ENCODE measurements around the gene ANAPC2. TPM values are rescaled to one million over a fixed set of nuclear protein-coding genes. Genes with fewer than 3 reads are reported as not detected.

The ANAPC2 gene
- total RNA-seq, 1 donor from 2014 or later, result 39.2 TPM

DNA sequence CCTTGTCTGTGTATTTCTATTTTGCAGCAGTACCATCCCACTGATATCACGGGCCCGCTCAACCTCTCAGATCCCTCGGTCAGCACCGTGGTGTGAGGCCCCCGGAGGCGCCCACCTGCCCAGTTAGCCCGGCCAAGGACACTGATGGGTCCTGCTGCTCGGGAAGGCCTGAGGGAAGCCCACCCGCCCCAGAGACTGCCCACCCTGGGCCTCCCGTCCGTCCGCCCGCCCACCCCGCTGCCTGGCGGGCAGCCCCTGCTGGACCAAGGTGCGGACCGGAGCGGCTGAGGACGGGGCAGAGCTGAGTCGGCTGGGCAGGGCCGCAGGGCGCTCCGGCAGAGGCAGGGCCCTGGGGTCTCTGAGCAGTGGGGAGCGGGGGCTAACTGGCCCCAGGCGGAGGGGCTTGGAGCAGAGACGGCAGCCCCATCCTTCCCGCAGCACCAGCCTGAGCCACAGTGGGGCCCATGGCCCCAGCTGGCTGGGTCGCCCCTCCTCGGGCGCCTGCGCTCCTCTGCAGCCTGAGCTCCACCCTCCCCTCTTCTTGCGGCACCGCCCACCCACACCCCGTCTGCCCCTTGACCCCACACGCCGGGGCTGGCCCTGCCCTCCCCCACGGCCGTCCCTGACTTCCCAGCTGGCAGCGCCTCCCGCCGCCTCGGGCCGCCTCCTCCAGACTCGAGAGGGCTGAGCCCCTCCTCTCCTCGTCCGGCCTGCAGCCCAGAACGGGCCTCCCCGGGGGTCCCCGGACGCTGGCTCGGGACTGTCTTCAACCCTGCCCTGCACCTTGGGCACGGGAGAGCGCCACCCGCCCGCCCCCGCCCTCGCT lies 20.4 kb downstream of the ANAPC2 start:
- Histone ChIP-seq H3K79me2 (ENCODE audit: insufficient read depth, low read length) (no peaks in the 10 kb centered on the region), H3K9ac (ENCODE audit: low read length) (no peak overlapping the region), H3K9me3 (ENCODE audit: insufficient read depth, low read depth, low read length) (no peaks in the 10 kb centered on the region), H3K27me3 (ENCODE audit: insufficient read depth, low read length) (peaks cover 43% of the 10 kb centered on the region), H3K4me3 (ENCODE audit: insufficient read depth, low read depth, low read length) (no peak overlapping the region), H3K27ac (ENCODE audit: low read depth, low read length) (no peak overlapping the region), H3K4me2 (ENCODE audit: low read length) (no peak overlapping the region), H2AFZ (ENCODE audit: low read depth, low read length) (no peak overlapping the region), H4K20me1 (ENCODE audit: insufficient read depth, low read length) (no peaks in the 10 kb centered on the region), H3K36me3 (ENCODE audit: insufficient read depth, low read length) (no peaks in the 10 kb centered on the region), H3K4me1 (ENCODE audit: insufficient read depth, low read length) (no peaks in the 10 kb centered on the region)
- no peaks in the 10 kb centered on the region for H3K4me1 Mint-ChIP-seq (ENCODE audit: low read depth, unreplicated experiment)
- peaks cover 40% of the 10 kb centered on the region for H3K27me3 Mint-ChIP-seq (ENCODE audit: low read depth, unreplicated experiment)
- peak; percentile 58 for TF ChIP-seq EZH2 (IDR thresholded peaks at IDR 0.05; ENCODE audit: insufficient read depth, low read length)
- TF ChIP-seq, protein P1, sequence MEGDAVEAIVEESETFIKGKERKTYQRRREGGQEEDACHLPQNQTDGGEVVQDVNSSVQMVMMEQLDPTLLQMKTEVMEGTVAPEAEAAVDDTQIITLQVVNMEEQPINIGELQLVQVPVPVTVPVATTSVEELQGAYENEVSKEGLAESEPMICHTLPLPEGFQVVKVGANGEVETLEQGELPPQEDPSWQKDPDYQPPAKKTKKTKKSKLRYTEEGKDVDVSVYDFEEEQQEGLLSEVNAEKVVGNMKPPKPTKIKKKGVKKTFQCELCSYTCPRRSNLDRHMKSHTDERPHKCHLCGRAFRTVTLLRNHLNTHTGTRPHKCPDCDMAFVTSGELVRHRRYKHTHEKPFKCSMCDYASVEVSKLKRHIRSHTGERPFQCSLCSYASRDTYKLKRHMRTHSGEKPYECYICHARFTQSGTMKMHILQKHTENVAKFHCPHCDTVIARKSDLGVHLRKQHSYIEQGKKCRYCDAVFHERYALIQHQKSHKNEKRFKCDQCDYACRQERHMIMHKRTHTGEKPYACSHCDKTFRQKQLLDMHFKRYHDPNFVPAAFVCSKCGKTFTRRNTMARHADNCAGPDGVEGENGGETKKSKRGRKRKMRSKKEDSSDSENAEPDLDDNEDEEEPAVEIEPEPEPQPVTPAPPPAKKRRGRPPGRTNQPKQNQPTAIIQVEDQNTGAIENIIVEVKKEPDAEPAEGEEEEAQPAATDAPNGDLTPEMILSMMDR (IDR thresholded peaks at IDR 0.05; ENCODE audit: insufficient read depth, low read depth, low read length), result no peak
- H3K27ac Mint-ChIP-seq (ENCODE audit: unreplicated experiment), result no peak overlapping the region
- DNase-seq (ENCODE audit: low read depth) (no peak), FAIRE-seq (no peak)
- H3K36me3 Mint-ChIP-seq (ENCODE audit: low read depth, unreplicated experiment), result no peaks in the 10 kb centered on the region
- no peak overlapping the region for H3K4me3 Mint-ChIP-seq (ENCODE audit: unreplicated experiment)
- H3K9me3 Mint-ChIP-seq (ENCODE audit: unreplicated experiment), result no peaks in the 10 kb centered on the region

DNA sequence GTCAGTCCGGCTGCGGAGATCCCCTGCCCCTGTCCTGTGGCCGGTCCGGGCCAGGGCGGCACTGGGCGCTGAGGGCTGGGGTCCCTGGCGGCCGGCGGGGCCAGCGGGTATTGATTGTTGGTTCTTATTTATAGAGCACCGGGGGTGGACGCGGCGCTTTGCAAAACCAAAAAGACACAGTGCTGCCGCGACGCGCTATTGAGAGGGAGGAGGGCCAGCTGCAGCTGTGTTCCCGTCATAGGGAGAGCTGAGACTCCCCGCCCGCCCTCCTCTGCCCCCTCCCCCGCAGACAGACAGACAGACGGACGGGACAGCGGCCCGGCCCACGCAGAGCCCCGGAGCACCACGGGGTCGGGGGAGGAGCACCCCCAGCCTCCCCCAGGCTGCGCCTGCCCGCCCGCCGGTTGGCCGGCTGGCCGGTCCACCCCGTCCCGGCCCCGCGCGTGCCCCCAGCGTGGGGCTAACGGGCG lies 21.0 kb downstream of the ANAPC2 start:
- peaks cover 47% of the 10 kb centered on the region for H3K27me3 ChIP-seq (ENCODE audit: insufficient read depth, low read length)
- H3K27me3 Mint-ChIP-seq (ENCODE audit: low read depth, unreplicated experiment), result peaks cover 43% of the 10 kb centered on the region
- H3K4me2 ChIP-seq (ENCODE audit: low read length), result no peak overlapping the region

More for the DNA sequence above, 21.0 kb downstream of the ANAPC2 start:
- Histone ChIP-seq H4K20me1 (ENCODE audit: insufficient read depth, low read length) (no peaks in the 10 kb centered on the region), H3K36me3 (ENCODE audit: insufficient read depth, low read length) (no peaks in the 10 kb centered on the region), H3K4me3 (ENCODE audit: insufficient read depth, low read depth, low read length) (no peak overlapping the region), H3K27ac (ENCODE audit: low read depth, low read length) (no peak overlapping the region), H3K4me1 (ENCODE audit: insufficient read depth, low read length) (peaks cover 4% of the 10 kb centered on the region), H3K9ac (ENCODE audit: low read length) (no peak overlapping the region), H3K79me2 (ENCODE audit: insufficient read depth, low read length) (no peaks in the 10 kb centered on the region), H3K9me3 (ENCODE audit: insufficient read depth, low read depth, low read length) (no peaks in the 10 kb centered on the region), H2AFZ (ENCODE audit: low read depth, low read length) (no peak overlapping the region)
- no peaks in the 10 kb centered on the region for H3K4me1 Mint-ChIP-seq (ENCODE audit: low read depth, unreplicated experiment)
- TF ChIP-seq, protein P1 (IDR thresholded peaks at IDR 0.05; ENCODE audit: insufficient read depth, low read depth, low read length), result no peak
- no peak for TF ChIP-seq EZH2 (IDR thresholded peaks at IDR 0.05; ENCODE audit: insufficient read depth, low read length)
- H3K4me3 Mint-ChIP-seq (ENCODE audit: unreplicated experiment), result no peak overlapping the region
- no peaks in the 10 kb centered on the region for H3K36me3 Mint-ChIP-seq (ENCODE audit: low read depth, unreplicated experiment)
- no peak for FAIRE-seq
- H3K27ac Mint-ChIP-seq (ENCODE audit: unreplicated experiment), result no peak overlapping the region
- DNase-seq (ENCODE audit: low read depth), result no peak
- H3K9me3 Mint-ChIP-seq (ENCODE audit: unreplicated experiment), result no peaks in the 10 kb centered on the region

Measured in astrocyte (in vitro differentiated cells and primary cell).